WERI-Rb-1 (cell line): Measurements from ENCODE around the gene TGM1.

Source experiments
- DNase-seq: peaks from one replicate; pipeline ENCODE4 v3.0.0-alpha.2; 2020
- H3K27ac ChIP-seq: fragments of 250-450 bp; sonication (Bioruptor Pico); 2 replicates; pipeline ENCODE4 v1.5.1; 2020; ENCODE audit warnings: mild to moderate bottlenecking, moderate library complexity
- H3K27me3 ChIP-seq: fragments of 250-450 bp; sonication (Bioruptor Pico); 2 replicates; pipeline ENCODE4 v1.5.1; 2021; ENCODE audit warnings: mild to moderate bottlenecking, low read depth, moderate library complexity; ENCODE audit not compliant: insufficient read depth, severe bottlenecking
- H3K36me3 ChIP-seq: fragments of 250-450 bp; sonication (Bioruptor Pico); 2 replicates; pipeline ENCODE4 v1.5.1; 2020; ENCODE audit warnings: mild to moderate bottlenecking, moderate library complexity
- H3K4me3 ChIP-seq: 2 replicates; pipeline ENCODE4 v1.5.1; 2011; ENCODE audit warnings: low read depth, mild to moderate bottlenecking, control low read depth, low read length
- H3K9me3 ChIP-seq: fragments of 250-450 bp; sonication (Bioruptor Pico); 2 replicates; pipeline ENCODE4 v1.5.1; 2021; ENCODE audit warnings: mild to moderate bottlenecking, moderate library complexity; ENCODE audit not compliant: severe bottlenecking
- CTCF ChIP-seq: IDR thresholded peaks from 2 replicates; pipeline ENCODE4 v1.5.1; 2011; ENCODE audit warnings: low read depth, mild to moderate bottlenecking, control low read depth, inconsistent platforms, low read length

The TGM1 gene

GRCh38 chr14:24299255-24300191 lies 36.5 kb upstream of the TGM1 start, which contains the start of the genes DHRS1 and NOP9:
Gene DHRS1, minus strand, starts transcription at chr14:24299780. Its CDS starts 674 bp downstream, at chr14:24299106.
Gene NOP9, plus strand, starts transcription at chr14:24299850. Its CDS starts 105 bp downstream, at chr14:24299955.
- no peaks in the 10 kb centered on the region for H3K9me3 ChIP-seq
- peaks cover 48% of the 10 kb centered on the region for H3K36me3 ChIP-seq
- peak within 1 kb of the TSS; percentile 67 for H3K27ac ChIP-seq
- H3K4me3 ChIP-seq, result peak within 1 kb of the TSS; percentile 94
- TF ChIP-seq CTCF, result no peak
- peak; percentile 88 for DNase-seq
- H3K27me3 ChIP-seq, result no peaks in the 10 kb centered on the region

GRCh38 chr14:24298892-24299254 lies 35.9 kb upstream of the TGM1 start:
- H3K36me3 ChIP-seq, result peaks cover 42% of the 10 kb centered on the region
- peak overlapping the region; percentile 94 for H3K4me3 ChIP-seq
- H3K27ac ChIP-seq, result no peak overlapping the region; the same call in 1 of the 2 replicates
- peak; percentile 33 for DNase-seq
- H3K9me3 ChIP-seq, result no peaks in the 10 kb centered on the region
- no peaks in the 10 kb centered on the region for H3K27me3 ChIP-seq
- TF ChIP-seq CTCF, result no peak

- peak; percentile 64 for TF ChIP-seq CTCF
- peak; percentile 21 for DNase-seq
- no peak overlapping the region for H3K4me3 ChIP-seq
- H3K36me3 ChIP-seq, result peaks cover 27% of the 10 kb centered on the region
- H3K9me3 ChIP-seq, result no peaks in the 10 kb centered on the region
- no peaks in the 10 kb centered on the region for H3K27me3 ChIP-seq
- no peak overlapping the region for H3K27ac ChIP-seq
Observed at GRCh38 chr14:24297190-24297964, 34.4 kb upstream of the TGM1 start.

- H3K9me3 ChIP-seq, result no peaks in the 10 kb centered on the region
- peak; percentile 65 for DNase-seq
- peaks cover 18% of the 10 kb centered on the region for H3K36me3 ChIP-seq
- no peak overlapping the region for H3K4me3 ChIP-seq
- H3K27ac ChIP-seq, result no peak overlapping the region
- H3K27me3 ChIP-seq, result no peaks in the 10 kb centered on the region
- TF ChIP-seq CTCF, result peak; percentile 75
Observed at GRCh38 chr14:24296341-24297157, 33.6 kb upstream of the TGM1 start.

- TF ChIP-seq CTCF, result no peak
- H3K36me3 ChIP-seq, result peaks cover 17% of the 10 kb centered on the region
- H3K9me3 ChIP-seq, result no peaks in the 10 kb centered on the region
- H3K27me3 ChIP-seq, result no peaks in the 10 kb centered on the region
- H3K27ac ChIP-seq, result no peak overlapping the region
- H3K4me3 ChIP-seq, result no peak overlapping the region
- DNase-seq, result no peak
Observed at GRCh38 chr14:24293525-24293924, 30.5 kb upstream of the TGM1 start.
